IPS DF 4.7 (cell line): ENCODE data around the gene SUPT16H.
"Not testable (repeated sequence)": the region's sequence is repeated elsewhere in the genome, so short reads cannot be mapped to it uniquely, and the experiment has no call there.

Experiments used
- DNase-seq: peaks from one replicate; pipeline ENCODE4 v3.0.0-alpha.2; 2013; ENCODE audit warnings: low spot score; ENCODE audit errors: extremely low read depth

Gene SUPT16H

GRCh38 chr14:21383848-21384493 is at the start of gene SUPT16H:
TSS of gene SUPT16H (minus strand) at chr14:21384019. CDS start at chr14:21383927, 92 bp downstream.
- peak; percentile 81 for DNase-seq

GRCh38 chr14:21431126-21431525 is 47.3 kb upstream of the SUPT16H start:
- no peak for DNase-seq

DNA sequence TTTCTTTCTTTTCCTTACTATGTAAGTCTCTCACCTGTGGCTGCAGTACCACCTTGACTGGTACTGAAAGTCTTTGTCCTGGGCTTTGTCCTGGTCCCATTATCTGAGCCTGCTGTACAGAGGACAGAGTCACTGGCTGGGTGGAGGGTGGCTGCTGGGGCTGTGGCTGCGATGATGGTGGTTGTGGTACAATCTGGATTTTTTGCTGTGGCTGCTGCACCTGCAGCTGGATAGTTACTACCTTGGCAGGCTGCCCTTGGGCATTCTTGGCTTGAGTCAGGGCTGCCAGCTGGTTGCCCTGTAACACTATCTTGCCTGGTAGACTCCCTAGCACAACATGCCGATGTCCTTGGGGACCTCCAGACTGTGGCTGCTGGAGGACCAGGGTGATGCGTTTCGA is 45.1 kb upstream of the SUPT16H start:
- no peak for DNase-seq

GRCh38 chr14:21426692-21427091 is 42.9 kb upstream of the SUPT16H start:
- no peak for DNase-seq

GRCh38 chr14:21419528-21419927 is 35.7 kb upstream of the SUPT16H start:
- DNase-seq: no peak

DNA sequence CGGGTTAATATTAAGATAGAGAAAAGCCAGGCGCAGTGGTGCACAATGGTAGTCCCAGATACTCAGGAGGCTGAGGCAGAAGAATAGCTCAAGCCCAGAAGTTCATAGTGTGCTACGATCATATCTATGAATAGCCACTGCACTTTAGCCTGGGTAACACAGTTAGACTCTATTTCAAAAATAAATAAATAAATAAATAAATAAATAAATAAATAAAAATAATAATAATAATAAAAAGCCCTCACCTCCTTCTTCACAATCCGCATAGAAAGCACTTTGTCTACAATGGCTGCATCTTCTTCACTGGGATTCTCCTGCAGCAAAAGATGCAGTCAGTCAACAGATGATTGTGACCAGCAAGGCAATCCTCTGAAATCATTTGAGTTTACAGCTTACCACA is 31.5 kb upstream of the SUPT16H start:
- DNase-seq: no peak

DNA sequence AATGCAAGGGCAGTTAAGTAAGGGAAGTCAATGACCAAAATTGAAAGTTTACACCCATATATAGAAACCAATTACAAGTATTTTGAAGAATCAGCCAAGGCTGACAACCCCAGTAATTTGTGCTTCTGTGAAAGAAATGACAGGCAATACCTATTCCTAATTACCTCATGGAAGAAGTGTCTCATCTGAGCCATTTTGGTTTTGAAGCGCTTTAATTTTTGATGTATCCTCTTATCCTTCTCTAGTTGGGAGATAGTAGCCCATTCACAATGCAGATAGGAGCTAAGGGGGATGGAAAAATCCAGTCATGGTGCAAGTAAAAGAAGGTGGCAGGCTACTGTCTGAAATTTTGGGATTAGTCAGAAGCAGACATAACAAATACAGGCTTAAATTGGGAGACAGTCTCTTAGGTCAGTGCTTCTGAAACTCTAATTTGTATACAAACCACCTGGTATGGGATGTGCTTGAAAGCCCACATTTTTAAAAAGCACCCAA is 30.4 kb upstream of the SUPT16H start:
- DNase-seq: no peak

DNA sequence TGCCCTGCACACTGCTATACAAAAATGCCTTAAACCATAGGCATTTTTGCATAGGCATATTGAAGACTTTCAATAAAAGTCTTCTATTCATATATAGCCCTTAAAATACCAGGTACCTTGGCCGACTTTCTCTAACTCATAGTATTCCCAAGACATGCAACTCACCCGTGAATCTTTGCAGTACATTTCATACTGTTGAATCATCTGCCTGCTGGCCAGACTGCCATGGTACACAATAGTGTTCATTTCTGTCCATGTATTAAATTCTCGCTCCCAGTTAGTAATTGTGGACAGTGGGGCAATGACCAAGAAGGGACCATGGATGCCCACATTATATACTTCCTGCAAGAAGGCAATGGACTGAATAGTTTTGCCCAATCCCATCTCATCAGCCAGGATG is 24.3 kb upstream of the SUPT16H start:
- no peak for DNase-seq

GRCh38 chr14:21406213-21406612 is 22.4 kb upstream of the SUPT16H start:
- no peak for DNase-seq

DNA sequence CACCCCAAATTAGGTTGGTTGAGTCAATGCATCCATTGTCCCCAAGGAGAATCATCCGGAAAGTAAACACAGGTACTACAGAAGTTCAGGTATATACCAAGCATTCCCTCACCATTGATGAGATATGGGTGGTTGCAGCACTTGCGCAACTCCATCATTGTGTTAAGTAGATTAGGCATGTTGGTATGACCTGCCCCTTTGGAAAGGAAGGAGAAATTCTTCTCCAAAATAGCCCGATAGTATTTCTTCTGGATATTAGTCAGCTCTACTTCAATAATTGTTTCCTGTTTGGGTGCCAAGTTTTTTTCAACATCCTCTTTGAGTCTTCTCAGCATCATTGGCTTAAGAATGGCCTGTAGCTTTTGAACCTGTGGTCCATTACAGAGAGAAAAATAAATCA is 21.3 kb upstream of the SUPT16H start:
- DNase-seq: no peak

DNA sequence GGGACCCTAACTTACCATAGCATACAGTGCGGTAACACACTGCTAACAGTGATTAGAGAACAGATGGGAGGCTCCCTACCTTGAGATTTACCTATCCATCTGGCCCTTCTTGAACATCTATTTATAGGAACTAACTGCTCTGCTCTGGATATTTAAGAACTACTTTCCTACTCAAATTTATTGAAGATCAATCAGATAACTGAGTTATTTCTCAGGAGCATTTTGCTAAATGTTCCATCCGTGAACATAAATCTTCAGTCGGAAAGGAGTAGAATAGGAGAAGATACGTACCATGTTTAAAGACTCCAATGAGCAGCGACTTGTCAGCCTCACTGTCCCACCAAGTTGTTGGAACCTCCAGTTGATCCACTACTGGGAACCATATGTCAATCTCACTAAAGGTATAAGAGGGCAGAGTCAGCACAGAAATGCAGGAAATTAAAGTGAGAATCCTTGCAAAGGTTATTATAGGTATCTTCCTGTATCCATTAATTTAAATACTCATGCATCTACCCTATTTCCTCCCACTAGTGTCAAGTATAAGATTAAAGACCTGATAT is 15.6 kb upstream of the SUPT16H start:
- no peak for DNase-seq

GRCh38 chr14:21398901-21399300 is 15.1 kb upstream of the SUPT16H start:
- no peak for DNase-seq

GRCh38 chr14:21395450-21395849 is 11.6 kb upstream of the SUPT16H start:
- DNase-seq: no peak

- no peak for DNase-seq
These were observed 1.5 kb upstream of the SUPT16H start for GRCh38 chr14:21385188-21385904.

GRCh38 chr14:21384494-21384851 is 654 bp upstream of the SUPT16H start:
- no peak for DNase-seq

- DNase-seq: no peak
These were observed 652 bp downstream of the SUPT16H start for GRCh38 chr14:21382886-21383847.

DNA sequence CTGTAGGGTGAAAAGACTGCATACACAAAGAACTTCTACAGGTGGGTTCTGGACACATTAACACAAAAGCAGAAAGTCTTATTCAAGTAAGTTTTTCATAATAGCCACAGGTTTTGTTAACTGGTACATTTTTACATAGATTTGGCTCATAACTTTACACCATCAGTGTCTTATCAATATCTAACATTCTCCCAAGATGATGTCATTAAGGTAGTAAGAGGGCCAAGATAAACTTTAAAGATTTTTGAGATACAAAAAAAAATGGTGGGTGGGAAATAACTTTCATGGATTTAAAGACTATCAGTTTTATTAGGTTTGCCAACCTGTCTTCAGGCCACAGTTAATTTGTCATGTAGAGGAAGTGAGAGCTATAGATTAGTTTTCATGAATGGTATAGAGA is 1.7 kb downstream of the SUPT16H start:
- no peak for DNase-seq

DNA sequence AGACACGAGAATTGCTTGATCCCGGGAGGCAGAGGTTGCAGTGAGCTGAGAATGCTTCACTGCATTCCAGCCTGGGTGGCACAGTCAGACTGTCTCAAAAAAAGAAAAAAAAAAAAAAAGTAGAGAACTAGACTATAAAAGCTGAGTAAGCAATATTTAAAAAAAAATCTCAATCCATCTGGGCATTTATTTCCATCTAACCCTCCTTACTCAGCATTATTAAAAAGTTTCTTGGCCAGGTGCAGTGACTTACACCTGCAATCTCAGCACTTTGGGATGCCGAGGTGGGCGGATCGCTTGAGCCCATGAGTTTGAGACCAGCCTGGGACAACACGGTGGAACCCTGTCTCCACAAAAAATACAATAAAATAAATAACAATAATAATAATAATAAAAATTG is 4.5 kb downstream of the SUPT16H start:
- no peak for DNase-seq

DNA sequence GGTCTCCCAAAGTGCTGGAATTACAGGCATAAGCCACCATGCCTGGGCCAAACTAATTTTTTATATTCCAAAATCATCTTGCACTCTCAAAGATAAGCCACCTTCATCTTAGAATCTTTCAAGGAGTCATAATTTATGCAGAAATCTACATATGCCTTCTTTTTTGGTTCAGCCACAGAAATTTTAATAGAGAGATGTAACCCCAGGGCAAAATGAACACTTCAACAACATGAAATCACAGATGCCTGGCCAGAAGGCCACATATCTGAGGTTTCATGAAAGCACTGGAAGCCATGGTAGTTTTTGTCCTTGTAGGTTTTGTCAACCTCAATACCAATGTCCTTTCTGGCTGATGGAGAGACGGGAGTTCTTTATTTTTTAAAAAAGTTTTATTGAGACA is 9.8 kb downstream of the SUPT16H start:
- DNase-seq: no peak

DNA sequence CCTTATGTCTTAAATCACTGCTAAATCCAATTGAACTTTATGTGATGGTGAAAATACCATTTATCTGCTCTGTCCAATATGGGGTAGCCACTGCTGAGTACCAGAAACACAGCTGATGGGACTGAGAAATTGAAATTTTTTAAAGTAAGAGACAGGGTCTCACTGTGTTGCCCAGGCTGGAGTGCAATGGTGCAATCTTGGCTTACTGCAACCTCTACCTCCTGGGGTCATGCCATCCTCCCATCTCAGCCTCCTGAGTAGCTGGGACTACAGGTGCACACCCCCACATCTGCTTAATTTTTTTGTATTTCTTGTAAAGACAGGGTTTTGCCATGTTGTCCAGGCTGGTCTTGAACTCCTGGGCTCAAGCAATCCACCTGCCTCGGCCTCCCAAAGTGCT is 11.0 kb downstream of the SUPT16H start:
- not testable (repeated sequence) for DNase-seq

- no peak for DNase-seq
These were observed 13.7 kb downstream of the SUPT16H start for GRCh38 chr14:21369949-21370679.
